ENCODE measurements around the gene PLEKHA5.
"Not testable (repeated sequence)": the region's sequence is repeated elsewhere in the genome, so short reads cannot be mapped to it uniquely, and the experiment has no call there.

Gene PLEKHA5

DNA sequence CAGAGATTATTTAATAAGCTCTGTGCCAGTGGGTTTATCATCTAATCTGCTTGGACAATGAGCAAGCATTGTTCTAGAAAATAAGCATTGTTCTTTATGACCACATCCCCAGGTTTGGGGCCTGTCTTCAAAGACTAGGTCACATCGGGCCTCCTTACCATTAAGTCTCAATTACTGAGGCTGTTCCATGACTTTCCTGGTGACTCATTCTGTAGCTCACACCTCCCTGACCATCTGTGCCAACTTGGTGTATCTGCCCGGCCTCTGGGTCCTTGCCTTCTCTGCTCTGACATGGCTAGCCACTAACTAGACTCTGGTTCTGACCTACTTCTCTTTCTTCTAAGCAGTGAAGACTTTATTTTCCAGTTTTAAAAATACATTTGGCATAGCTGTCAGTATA lies 44.4 kb upstream of the PLEKHA5 start:
- Histone ChIP-seq H2BK12ac (ENCODE audit: low read length in 2 of 2) (no peak overlapping the region), H2BK15ac (ENCODE audit: low read depth, poor library complexity, severe bottlenecking) (no peak overlapping the region), H3K4me2 (ENCODE audit: low read length, poor library complexity, severe bottlenecking) (no peak overlapping the region), H4K8ac (ENCODE audit: low read length) (no peak overlapping the region), H3K27ac (ENCODE audit: low read length, poor library complexity, severe bottlenecking) (no peak overlapping the region), H3K27me3 (ENCODE audit: control insufficient read depth in 1 of 2, insufficient read depth in 1 of 2, low read length in 2 of 2) (no peaks in the 10 kb centered on the region), H3K14ac (ENCODE audit: low read length in 2 of 2) (no peak overlapping the region), H2AK5ac (ENCODE audit: low read length, severe bottlenecking) (no peak overlapping the region), H3K9me3 (ENCODE audit: control insufficient read depth, low read length) (no peaks in the 10 kb centered on the region), H3K23ac (ENCODE audit: low read length in 2 of 2) (no peak overlapping the region), H3K79me1 (replicated peaks; ENCODE audit: low read length, poor library complexity, severe bottlenecking) (no peaks in the 10 kb centered on the region), H4K91ac (ENCODE audit: low read length) (no peak overlapping the region), H3K9ac (ENCODE audit: low read length) (no peak overlapping the region), H2BK120ac (ENCODE audit: low read depth, low read length) (no peak overlapping the region), H2BK5ac (ENCODE audit: low read depth, low read length, poor library complexity, severe bottlenecking) (no peak overlapping the region), H2AFZ (ENCODE audit: low read depth, low read length) (no peak overlapping the region), H3K36me3 (ENCODE audit: control insufficient read depth in 1 of 2, insufficient read depth in 2 of 2, low read depth in 1 of 2, low read length in 2 of 2) (no peaks in the 10 kb centered on the region), H3K18ac (ENCODE audit: low read depth in 1 of 2, low read length in 2 of 2) (no peak overlapping the region), H3K4me3 (ENCODE audit: insufficient read depth in 1 of 2, low read depth in 1 of 2, low read length in 2 of 2) (no peak overlapping the region), H3K4me1 (ENCODE audit: control insufficient read depth, insufficient read depth, low read depth, low read length) (no peaks in the 10 kb centered on the region), H3K4ac (ENCODE audit: low read depth in 1 of 2, low read length in 2 of 2) (no peak overlapping the region)
- 95% methylated on average over 2 of the region's 2 CpGs for WGBS
- DNase-seq: no peak

GRCh38 chr12:19088606-19089005 lies 40.9 kb upstream of the PLEKHA5 start:
- Histone ChIP-seq H2AK5ac (ENCODE audit: low read length, severe bottlenecking) (no peak overlapping the region), H3K9me3 (ENCODE audit: control insufficient read depth, low read length) (peaks cover 3% of the 10 kb centered on the region), H3K23ac (ENCODE audit: low read length in 2 of 2) (no peak overlapping the region), H2BK12ac (ENCODE audit: low read length in 2 of 2) (no peak overlapping the region), H2BK15ac (ENCODE audit: low read depth, poor library complexity, severe bottlenecking) (no peak overlapping the region), H3K18ac (ENCODE audit: low read depth in 1 of 2, low read length in 2 of 2) (no peak overlapping the region), H3K9ac (ENCODE audit: low read length) (no peak overlapping the region), H4K8ac (ENCODE audit: low read length) (no peak overlapping the region), H3K36me3 (ENCODE audit: control insufficient read depth in 1 of 2, insufficient read depth in 2 of 2, low read depth in 1 of 2, low read length in 2 of 2) (no peaks in the 10 kb centered on the region), H2AFZ (ENCODE audit: low read depth, low read length) (no peak overlapping the region), H4K91ac (ENCODE audit: low read length) (no peak overlapping the region), H3K27ac (ENCODE audit: low read length, poor library complexity, severe bottlenecking) (no peak overlapping the region), H2BK5ac (ENCODE audit: low read depth, low read length, poor library complexity, severe bottlenecking) (no peak overlapping the region), H3K27me3 (ENCODE audit: control insufficient read depth in 1 of 2, insufficient read depth in 1 of 2, low read length in 2 of 2) (no peaks in the 10 kb centered on the region), H3K4me1 (ENCODE audit: control insufficient read depth, insufficient read depth, low read depth, low read length) (peaks cover 1% of the 10 kb centered on the region), H3K79me1 (replicated peaks; ENCODE audit: low read length, poor library complexity, severe bottlenecking) (no peaks in the 10 kb centered on the region), H2BK120ac (ENCODE audit: low read depth, low read length) (no peak overlapping the region), H3K4me2 (ENCODE audit: low read length, poor library complexity, severe bottlenecking) (no peak overlapping the region), H3K14ac (ENCODE audit: low read length in 2 of 2) (no peak overlapping the region), H3K4ac (ENCODE audit: low read depth in 1 of 2, low read length in 2 of 2) (no peak overlapping the region), H3K4me3 (ENCODE audit: insufficient read depth in 1 of 2, low read depth in 1 of 2, low read length in 2 of 2) (no peak overlapping the region)
- WGBS: 98% methylated on average over 3 of the region's 3 CpGs
- DNase-seq: no peak

DNA sequence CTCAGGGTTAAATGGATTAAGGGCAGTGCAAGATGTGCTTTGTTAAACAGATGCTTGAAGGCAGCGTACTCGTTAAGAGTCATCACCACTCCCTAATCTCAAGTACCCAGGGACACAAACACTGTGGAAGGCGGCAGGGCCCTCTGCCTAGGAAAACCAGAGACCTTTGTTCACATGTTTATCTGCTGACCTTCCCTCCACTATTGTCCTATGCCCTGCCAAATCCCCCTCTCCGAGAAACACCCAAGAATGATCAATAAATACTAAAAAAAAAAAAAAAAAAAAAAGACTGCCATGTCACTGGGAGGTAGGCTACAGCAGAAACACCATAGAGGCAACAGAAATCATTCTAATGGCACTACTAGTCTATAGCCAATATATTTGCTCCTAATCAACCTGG lies 37.1 kb upstream of the PLEKHA5 start:
- not testable (repeated sequence) for H4K91ac ChIP-seq (ENCODE audit: low read length); H3K14ac ChIP-seq (ENCODE audit: low read length in 2 of 2); H3K4me3 ChIP-seq (ENCODE audit: insufficient read depth in 1 of 2, low read depth in 1 of 2, low read length in 2 of 2); H2BK15ac ChIP-seq (ENCODE audit: low read depth, poor library complexity, severe bottlenecking); H2BK120ac ChIP-seq (ENCODE audit: low read depth, low read length); H3K4me1 ChIP-seq (ENCODE audit: control insufficient read depth, insufficient read depth, low read depth, low read length); H2BK5ac ChIP-seq (ENCODE audit: low read depth, low read length, poor library complexity, severe bottlenecking); H3K36me3 ChIP-seq (ENCODE audit: control insufficient read depth in 1 of 2, insufficient read depth in 2 of 2, low read depth in 1 of 2, low read length in 2 of 2); H3K79me1 ChIP-seq (replicated peaks; ENCODE audit: low read length, poor library complexity, severe bottlenecking); H3K4me2 ChIP-seq (ENCODE audit: low read length, poor library complexity, severe bottlenecking); H3K23ac ChIP-seq (ENCODE audit: low read length in 2 of 2); H3K9ac ChIP-seq (ENCODE audit: low read length); H2AFZ ChIP-seq (ENCODE audit: low read depth, low read length); H2AK5ac ChIP-seq (ENCODE audit: low read length, severe bottlenecking); DNase-seq; H3K4ac ChIP-seq (ENCODE audit: low read depth in 1 of 2, low read length in 2 of 2); H3K27me3 ChIP-seq (ENCODE audit: control insufficient read depth in 1 of 2, insufficient read depth in 1 of 2, low read length in 2 of 2); H3K27ac ChIP-seq (ENCODE audit: low read length, poor library complexity, severe bottlenecking); H2BK12ac ChIP-seq (ENCODE audit: low read length in 2 of 2); H4K8ac ChIP-seq (ENCODE audit: low read length); H3K9me3 ChIP-seq (ENCODE audit: control insufficient read depth, low read length); H3K18ac ChIP-seq (ENCODE audit: low read depth in 1 of 2, low read length in 2 of 2)
- 100% methylated on average over 1 of the region's 4 CpGs for WGBS

GRCh38 chr12:19093218-19093617 lies 36.3 kb upstream of the PLEKHA5 start:
- Histone ChIP-seq H4K8ac (ENCODE audit: low read length) (no peak overlapping the region), H2BK15ac (ENCODE audit: low read depth, poor library complexity, severe bottlenecking) (no peak overlapping the region), H3K79me1 (replicated peaks; ENCODE audit: low read length, poor library complexity, severe bottlenecking) (no peaks in the 10 kb centered on the region), H3K4me2 (ENCODE audit: low read length, poor library complexity, severe bottlenecking) (no peak overlapping the region), H3K4me1 (ENCODE audit: control insufficient read depth, insufficient read depth, low read depth, low read length) (peaks cover 1% of the 10 kb centered on the region), H2BK12ac (ENCODE audit: low read length in 2 of 2) (no peak overlapping the region), H3K27me3 (ENCODE audit: control insufficient read depth in 1 of 2, insufficient read depth in 1 of 2, low read length in 2 of 2) (no peaks in the 10 kb centered on the region), H2AK5ac (ENCODE audit: low read length, severe bottlenecking) (no peak overlapping the region), H2BK120ac (ENCODE audit: low read depth, low read length) (peak overlapping the region; percentile 79), H3K23ac (ENCODE audit: low read length in 2 of 2) (no peak overlapping the region), H3K9me3 (ENCODE audit: control insufficient read depth, low read length) (peaks cover 6% of the 10 kb centered on the region), H3K36me3 (ENCODE audit: control insufficient read depth in 1 of 2, insufficient read depth in 2 of 2, low read depth in 1 of 2, low read length in 2 of 2) (no peaks in the 10 kb centered on the region), H3K27ac (ENCODE audit: low read length, poor library complexity, severe bottlenecking) (no peak overlapping the region), H3K4me3 (ENCODE audit: insufficient read depth in 1 of 2, low read depth in 1 of 2, low read length in 2 of 2) (no peak overlapping the region), H2BK5ac (ENCODE audit: low read depth, low read length, poor library complexity, severe bottlenecking) (no peak overlapping the region), H3K9ac (ENCODE audit: low read length) (no peak overlapping the region), H3K18ac (ENCODE audit: low read depth in 1 of 2, low read length in 2 of 2) (no peak overlapping the region), H3K14ac (ENCODE audit: low read length in 2 of 2) (no peak overlapping the region), H3K4ac (ENCODE audit: low read depth in 1 of 2, low read length in 2 of 2) (no peak overlapping the region), H4K91ac (ENCODE audit: low read length) (no peak overlapping the region), H2AFZ (ENCODE audit: low read depth, low read length) (no peak overlapping the region)
- 25% methylated on average over 3 of the region's 3 CpGs for WGBS
- peak; percentile 62 for DNase-seq

All from mesenchymal stem cell (in vitro differentiated cells and primary cell).